ENCODE measurements around the gene SIRT4. TPM values are rescaled to one million over a fixed set of nuclear protein-coding genes. Genes with fewer than 3 reads are reported as not detected.
A peak's percentile ranks its signal among the peaks of the same experiment; 100 is the strongest.

Gene SIRT4
- total and polyA plus RNA-seq, 2 of the 13 experiments (the other 11 are each of a cell fraction or from before 2014, with no cell fraction given) = 3.4 to 5.8 TPM

GRCh38 chr12:120265473-120266179 is 36.5 kb upstream of the SIRT4 start, which contains the start of gene PXN (continued):
- TF ChIP-seq IRF9 (CRISPR knock-in tag; IDR thresholded peaks at IDR 0.05; ENCODE audit: borderline replicate concordance) (no peak), FOXO1 (CRISPR knock-in tag; IDR thresholded peaks at IDR 0.05) (no peak), ZNF776 (CRISPR knock-in tag; IDR thresholded peaks at IDR 0.05) (no peak), THAP8 (CRISPR knock-in tag; IDR thresholded peaks at IDR 0.05; ENCODE audit: borderline replicate concordance) (no peak), PREB (CRISPR knock-in tag; IDR thresholded peaks at IDR 0.05) (no peak), HNRNPL (IDR thresholded peaks at IDR 0.05; ENCODE audit: low read depth, low read length) (no peak), ZBTB7B (CRISPR knock-in tag; IDR thresholded peaks at IDR 0.05) (peak; percentile 54; the same call in 1 of the 2 replicates), ZNF484 (CRISPR knock-in tag; IDR thresholded peaks at IDR 0.05; ENCODE audit: borderline replicate concordance, low read depth) (no peak), MED8 (CRISPR knock-in tag; IDR thresholded peaks at IDR 0.05; ENCODE audit: insufficient replicate concordance) (no peak), ZNF770 (CRISPR knock-in tag; IDR thresholded peaks at IDR 0.05) (no peak), ZNF781 (CRISPR knock-in tag; IDR thresholded peaks at IDR 0.05; ENCODE audit: borderline replicate concordance, not compliant biosample characterization) (no peak), MXD3 (CRISPR knock-in tag; IDR thresholded peaks at IDR 0.05) (peak; percentile 25), ZNF33A (CRISPR knock-in tag; IDR thresholded peaks at IDR 0.05; ENCODE audit: borderline replicate concordance) (no peak), ZSCAN31 (CRISPR knock-in tag; IDR thresholded peaks at IDR 0.05; ENCODE audit: low read depth) (no peak), TGIF2 (CRISPR knock-in tag; IDR thresholded peaks at IDR 0.05) (peak; percentile 77; the same call in 1 of the 2 replicates), SRSF4 (IDR thresholded peaks at IDR 0.05; ENCODE audit: low read depth, low read length, poor library complexity, severe bottlenecking) (no peak), NR2F2 (IDR thresholded peaks at IDR 0.05; ENCODE audit: borderline replicate concordance, low read depth) (no peak), KLF16 (CRISPR knock-in tag; IDR thresholded peaks at IDR 0.05) (peak in 1 of 2 experiments; percentile 79; a peak in 2 of 4 replicates), ZNF224 (CRISPR knock-in tag; IDR thresholded peaks at IDR 0.05) (no peak), MAFF (IDR thresholded peaks at IDR 0.05; ENCODE audit: low read depth, low read length) (no peak), XBP1 (CRISPR knock-in tag; IDR thresholded peaks at IDR 0.05) (no peak), NR2F6 (IDR thresholded peaks at IDR 0.05) (peak; percentile 43; the same call in 1 of the 2 replicates), NR2F6 (CRISPR knock-in tag; IDR thresholded peaks at IDR 0.05) (peak; percentile 66; the same call in 1 of the 2 replicates), EZH2 (conservative IDR thresholded peaks at IDR 0.05; ENCODE audit: low read depth, low read length) (no peak), SNAPC2 (CRISPR knock-in tag; IDR thresholded peaks at IDR 0.05) (peak; percentile 12; the same call in 1 of the 2 replicates)

All from HepG2 (cell line).